GM21619 (cell line): ENCODE data around the gene PEG3.

Experiments used
- ATAC-seq: cut with Tn5 transposase; IDR thresholded peaks from one replicate; pipeline ENCODE4 v1.9.1; 2021; ENCODE audit not compliant: unreplicated experiment

Gene PEG3

DNA sequence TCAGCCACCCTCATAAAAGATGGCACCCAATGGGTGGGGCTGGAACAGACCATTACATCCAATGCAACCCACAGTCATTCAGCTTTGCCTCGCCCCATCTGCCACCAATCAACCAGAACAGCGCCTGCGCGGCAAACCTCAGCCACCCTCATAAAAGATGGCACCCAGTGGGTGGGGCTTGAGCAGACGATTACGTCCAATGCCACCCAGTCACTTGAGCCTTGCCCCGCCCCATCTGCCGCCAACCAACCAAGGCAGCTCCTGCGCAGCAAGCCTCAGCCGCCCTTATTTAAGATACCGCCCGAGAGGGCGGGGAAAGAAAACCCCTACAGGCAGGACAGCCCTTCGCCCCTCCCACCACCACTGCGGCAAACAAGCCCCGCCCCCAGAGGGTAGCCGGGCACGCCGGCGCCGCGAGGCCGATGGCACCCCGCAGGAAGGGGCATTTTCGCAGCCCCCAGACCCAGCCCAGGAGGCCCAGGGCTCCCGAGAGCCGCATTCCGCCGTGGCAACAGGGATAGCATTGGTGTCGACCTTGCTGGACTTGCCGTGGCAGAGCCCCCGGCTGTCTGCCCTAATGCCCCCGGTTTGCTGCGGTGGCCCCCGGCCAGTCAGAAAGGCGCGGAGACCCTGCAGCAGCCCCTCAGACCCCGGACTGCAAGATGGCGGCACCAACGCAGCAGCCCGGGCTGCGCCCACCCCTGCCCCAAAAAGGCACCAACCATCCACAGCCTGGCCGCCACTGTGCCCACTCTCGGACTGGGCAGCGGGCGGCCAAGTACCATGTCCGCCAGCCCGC lies 675 bp downstream of the PEG3 start:
- no peak for ATAC-seq

GRCh38 chr19:56838909-56839651 lies 1.4 kb downstream of the PEG3 start:
- ATAC-seq: no peak

DNA sequence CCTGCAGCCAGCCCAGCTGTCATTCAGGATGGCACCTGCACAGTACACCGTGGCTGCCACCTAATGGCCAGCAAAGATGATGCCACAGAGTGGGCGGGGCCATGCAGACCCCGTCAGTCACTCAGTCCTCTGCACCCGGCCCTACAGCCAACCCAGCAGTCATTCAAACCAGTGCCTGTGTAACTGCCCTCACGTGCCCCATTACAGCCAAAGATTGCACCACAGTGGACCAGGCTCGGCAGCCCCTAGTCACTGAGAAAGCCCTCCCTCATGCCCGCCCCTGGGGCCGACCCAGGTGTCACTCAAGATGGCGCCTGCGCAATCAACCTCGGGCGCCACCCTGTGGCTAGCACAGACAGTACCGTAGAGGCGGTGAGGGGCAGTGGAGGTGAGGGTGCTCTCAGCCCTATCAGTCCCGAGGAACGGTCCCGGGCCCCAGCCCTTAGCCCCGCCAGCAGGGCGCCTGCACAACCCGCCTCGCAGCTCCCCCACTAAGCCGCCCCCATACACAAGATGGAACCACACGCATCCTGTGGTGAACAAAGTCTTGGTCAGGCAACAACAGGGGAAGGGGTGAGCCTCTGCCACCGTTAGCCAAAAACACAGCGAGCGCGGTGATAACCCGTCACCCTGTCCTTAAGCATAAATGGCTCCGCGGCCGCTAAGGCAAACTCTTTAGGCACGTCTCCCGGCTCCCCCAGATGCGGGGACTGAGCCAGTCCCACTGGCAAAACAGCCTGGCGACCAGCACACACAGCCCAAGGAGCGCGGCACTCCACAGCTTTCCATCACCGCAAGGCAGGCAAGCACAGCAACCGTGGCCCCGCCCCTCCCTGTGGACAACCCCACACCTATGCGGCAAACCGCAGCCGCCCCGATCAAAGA lies 2.3 kb downstream of the PEG3 start:
- ATAC-seq: no peak

- no peak for ATAC-seq
Measured at GRCh38 chr19:56837492-56838023, 3.0 kb downstream of the PEG3 start.

DNA sequence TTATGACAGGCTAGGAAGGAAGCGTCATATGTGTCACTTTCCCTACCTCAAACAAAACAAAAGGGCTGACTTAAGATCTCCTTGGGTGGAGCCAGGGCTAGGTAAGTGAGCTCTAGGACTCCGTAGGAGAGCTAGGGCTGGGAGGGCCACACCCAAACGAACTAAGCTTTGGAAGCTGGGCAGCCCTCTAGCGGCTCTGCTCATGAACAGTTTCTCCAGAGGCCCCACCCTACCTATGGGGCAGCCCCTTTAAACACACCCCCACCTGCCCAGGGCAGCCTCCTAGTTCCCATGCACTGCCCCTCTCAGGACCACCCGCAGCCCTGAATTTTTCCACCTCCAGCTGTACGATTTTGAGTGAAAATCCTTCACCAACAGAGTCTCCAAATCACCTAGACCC lies 3.5 kb downstream of the PEG3 start:
- ATAC-seq: no peak

- no peak for ATAC-seq
Measured at GRCh38 chr19:56836059-56836458, 4.5 kb downstream of the PEG3 start.

GRCh38 chr19:56835401-56835800 lies 5.1 kb downstream of the PEG3 start:
- no peak for ATAC-seq

- no peak for ATAC-seq
Measured at GRCh38 chr19:56834564-56835375, 5.8 kb downstream of the PEG3 start.

DNA sequence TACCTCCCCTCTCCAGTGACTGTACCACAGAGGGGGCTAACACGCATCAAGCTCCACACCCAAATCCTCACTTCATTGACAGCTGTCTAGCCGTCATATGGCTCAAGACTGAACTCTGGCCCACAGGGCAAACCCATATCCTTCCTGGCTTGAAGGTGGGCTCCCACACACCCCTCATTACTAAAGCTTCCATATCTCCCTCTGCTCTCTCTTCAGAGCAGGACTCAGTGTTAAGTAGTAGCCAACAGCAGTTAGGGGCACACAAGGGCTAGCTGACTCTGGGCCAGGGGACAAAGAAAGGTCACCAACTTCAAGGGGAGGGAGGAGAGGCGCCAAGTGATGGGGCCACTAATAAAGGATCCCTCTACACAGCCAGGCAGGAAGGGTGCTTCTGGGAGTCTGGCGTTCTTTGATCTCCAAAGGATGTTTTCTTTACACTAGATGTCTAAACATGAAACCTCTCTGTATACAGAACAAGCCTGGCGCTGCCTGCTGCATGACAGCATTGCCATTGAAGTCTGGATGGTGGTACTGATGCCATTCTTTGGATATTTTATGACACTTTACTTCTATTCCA lies 8.1 kb downstream of the PEG3 start:
- ATAC-seq: no peak

DNA sequence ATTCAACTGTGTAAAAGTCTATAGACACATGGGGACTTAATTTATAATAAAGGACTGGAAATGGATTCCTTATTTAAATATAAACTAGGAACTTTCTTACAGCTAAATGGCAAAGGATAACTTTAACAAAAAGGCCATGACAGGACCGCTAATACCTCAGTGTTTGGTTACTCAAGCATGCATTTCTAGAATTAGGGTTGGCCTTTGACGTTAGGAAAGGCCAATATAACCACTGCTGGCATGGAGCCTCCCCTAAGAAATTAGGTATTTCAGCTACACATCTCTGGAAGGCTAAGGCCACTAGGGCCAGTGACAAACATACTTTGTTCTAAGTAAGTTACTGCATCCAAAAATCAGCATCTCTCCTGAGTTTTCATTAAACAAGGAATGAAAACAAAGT lies 9.3 kb downstream of the PEG3 start:
- ATAC-seq: no peak

- ATAC-seq: no peak
Measured at GRCh38 chr19:56829596-56829995, 10.9 kb downstream of the PEG3 start.

- ATAC-seq: no peak
Measured at GRCh38 chr19:56827708-56828107, 12.8 kb downstream of the PEG3 start.

- no peak for ATAC-seq
Measured at GRCh38 chr19:56823956-56824355, 16.6 kb downstream of the PEG3 start.

GRCh38 chr19:56823417-56823816 lies 17.1 kb downstream of the PEG3 start:
- ATAC-seq: no peak

GRCh38 chr19:56822755-56823154 lies 17.8 kb downstream of the PEG3 start:
- ATAC-seq: no peak

DNA sequence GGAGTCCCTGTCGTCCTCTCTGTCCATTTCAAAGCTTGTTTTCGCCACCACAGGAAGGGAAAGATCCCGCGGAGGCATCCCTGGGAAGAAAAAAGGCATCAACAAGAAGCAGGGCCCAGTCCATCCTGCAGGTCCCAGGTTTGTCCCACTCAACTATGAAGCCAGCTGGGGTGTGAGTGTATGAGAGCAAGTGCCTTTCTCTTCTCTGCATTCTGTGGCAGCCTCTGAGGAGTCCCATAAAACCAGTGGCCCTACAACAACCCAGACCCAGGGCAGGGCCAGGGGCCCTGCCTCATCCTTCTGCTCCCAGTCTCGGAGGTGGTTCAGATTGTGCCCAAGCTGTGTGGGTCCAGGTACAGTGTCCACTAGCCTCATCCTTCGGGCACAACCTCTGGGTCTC lies 18.9 kb downstream of the PEG3 start:
- ATAC-seq: no peak

- no peak for ATAC-seq
Measured at GRCh38 chr19:56821209-56821608, 19.3 kb downstream of the PEG3 start.

DNA sequence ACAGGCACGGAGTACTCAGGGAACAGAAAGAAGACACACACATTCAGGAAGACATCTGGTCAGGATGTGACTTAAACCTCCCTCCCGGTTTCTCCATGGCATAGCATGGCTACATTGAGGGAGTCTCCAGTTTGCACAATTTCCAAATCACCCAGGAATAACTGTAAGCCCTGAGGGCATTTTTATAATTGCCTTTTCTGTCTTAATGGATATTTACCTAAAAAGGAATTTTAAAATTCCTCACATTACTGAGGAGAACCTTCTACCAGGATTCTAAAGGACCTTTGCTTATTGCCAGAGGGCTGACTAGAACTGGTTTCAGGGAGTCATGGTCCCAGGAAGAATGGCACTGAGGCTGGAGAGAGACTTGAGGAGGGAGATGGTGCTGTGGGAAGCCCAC lies 21.4 kb downstream of the PEG3 start:
- no peak for ATAC-seq

DNA sequence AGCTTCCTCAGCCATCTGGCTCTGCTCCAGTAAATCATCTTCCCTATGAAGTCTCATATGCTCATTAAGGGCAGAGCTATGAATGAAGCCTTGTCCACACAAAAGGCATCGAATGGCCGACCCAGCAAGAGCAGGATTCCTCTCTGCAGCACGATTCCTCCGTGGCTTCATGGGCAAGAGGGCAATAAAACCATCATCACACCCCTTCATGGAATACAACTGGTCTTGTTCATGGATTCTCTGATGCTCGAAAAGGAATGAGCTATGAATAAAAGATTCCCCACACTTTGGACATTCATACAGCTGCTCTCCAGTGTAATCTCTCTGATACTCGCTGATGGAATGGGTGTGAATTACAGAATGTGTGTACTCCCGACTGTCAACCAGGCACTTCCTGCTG lies 25.9 kb downstream of the PEG3 start:
- ATAC-seq: no peak

DNA sequence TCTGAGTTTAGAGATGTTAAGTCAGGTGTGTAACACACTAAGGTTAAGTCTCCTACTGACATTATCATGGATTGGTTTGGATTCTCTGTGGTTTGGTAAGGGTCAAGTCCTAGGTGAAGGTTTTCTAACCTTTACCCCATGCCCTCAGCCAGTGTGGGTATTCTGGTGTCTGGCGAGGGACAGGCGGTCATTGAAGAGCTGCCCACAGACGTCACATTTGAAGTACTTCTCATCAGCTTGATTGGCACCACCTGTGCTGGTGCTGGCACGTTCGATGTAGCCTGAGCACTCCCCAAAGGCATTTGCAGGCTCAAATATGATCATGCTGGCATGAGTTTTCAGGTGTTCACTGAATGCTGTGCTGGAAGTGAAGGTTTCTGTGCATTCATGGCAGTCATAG lies 27.0 kb downstream of the PEG3 start:
- ATAC-seq: no peak
